ENCODE results near the gene SNAPC3. TPM values are rescaled to one million over a fixed set of nuclear protein-coding genes. Genes with fewer than 3 reads are reported as not detected.

The SNAPC3 gene
- total RNA-seq, 3 donors from 2014 or later = 32.2 to 44.9 (median 44.5) TPM

DNA sequence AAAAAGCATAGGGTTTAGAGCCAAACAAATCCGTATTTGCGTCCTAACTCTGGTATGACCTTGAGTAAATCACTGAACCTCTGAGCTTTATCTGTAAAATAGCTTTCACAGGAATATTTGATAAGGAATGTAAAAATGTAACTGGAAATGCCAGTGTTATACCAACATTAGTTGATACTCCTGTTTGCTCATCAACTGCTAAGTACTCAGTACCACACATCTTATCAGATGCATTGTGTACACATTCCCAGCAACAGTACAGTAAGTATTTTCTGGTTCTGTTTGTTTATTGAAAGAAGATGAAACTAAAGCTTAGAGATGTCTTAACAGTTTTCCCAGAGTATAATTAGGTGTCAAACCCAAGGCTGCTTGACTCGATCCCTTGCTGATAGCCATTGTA lies 21.5 kb downstream of the SNAPC3 start:
- no peak overlapping the region for H3K4me3 ChIP-seq
- no peak for DNase-seq
- H3K9me3 ChIP-seq = no peaks in the 10 kb centered on the region
- intact Hi-C loops (cut with DNase I, micrococcal nuclease) = no loop called here
- TF ChIP-seq, protein P1, sequence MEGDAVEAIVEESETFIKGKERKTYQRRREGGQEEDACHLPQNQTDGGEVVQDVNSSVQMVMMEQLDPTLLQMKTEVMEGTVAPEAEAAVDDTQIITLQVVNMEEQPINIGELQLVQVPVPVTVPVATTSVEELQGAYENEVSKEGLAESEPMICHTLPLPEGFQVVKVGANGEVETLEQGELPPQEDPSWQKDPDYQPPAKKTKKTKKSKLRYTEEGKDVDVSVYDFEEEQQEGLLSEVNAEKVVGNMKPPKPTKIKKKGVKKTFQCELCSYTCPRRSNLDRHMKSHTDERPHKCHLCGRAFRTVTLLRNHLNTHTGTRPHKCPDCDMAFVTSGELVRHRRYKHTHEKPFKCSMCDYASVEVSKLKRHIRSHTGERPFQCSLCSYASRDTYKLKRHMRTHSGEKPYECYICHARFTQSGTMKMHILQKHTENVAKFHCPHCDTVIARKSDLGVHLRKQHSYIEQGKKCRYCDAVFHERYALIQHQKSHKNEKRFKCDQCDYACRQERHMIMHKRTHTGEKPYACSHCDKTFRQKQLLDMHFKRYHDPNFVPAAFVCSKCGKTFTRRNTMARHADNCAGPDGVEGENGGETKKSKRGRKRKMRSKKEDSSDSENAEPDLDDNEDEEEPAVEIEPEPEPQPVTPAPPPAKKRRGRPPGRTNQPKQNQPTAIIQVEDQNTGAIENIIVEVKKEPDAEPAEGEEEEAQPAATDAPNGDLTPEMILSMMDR (IDR thresholded peaks at IDR 0.05) = no peak
- no peak for ATAC-seq
- no peaks in the 10 kb centered on the region for H3K4me1 ChIP-seq (ENCODE audit: low read depth)
- H3K36me3 ChIP-seq (ENCODE audit: low read depth) = peaks cover 21% of the 10 kb centered on the region

DNA sequence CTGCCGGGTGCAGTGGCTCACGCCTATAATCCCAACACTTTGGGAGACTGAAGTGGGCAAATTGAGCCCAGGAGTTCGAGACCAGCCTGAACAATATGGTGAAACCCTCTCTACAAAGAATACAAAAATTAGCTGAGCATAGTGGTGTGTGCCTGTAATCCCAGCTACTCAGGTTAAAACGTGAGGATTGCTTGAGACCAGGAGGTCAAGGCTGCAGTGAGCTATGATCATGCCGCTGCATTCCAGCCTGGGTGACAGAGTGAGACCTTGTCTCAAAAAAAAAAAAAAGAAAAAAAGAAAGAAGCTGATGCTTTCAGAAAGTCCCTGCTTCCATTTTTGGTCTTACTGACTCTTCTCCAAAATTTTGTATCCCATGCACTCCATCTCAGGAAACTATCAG lies 31.3 kb downstream of the SNAPC3 start:
- no peaks in the 10 kb centered on the region for H3K4me1 ChIP-seq (ENCODE audit: low read depth)
- no peak for ATAC-seq
- TF ChIP-seq, protein P1 (IDR thresholded peaks at IDR 0.05) = no peak
- no peak overlapping the region for H3K4me3 ChIP-seq
- H3K9me3 ChIP-seq = no peaks in the 10 kb centered on the region
- peaks cover under 1% of the 10 kb centered on the region for H3K36me3 ChIP-seq (ENCODE audit: low read depth)
- intact Hi-C loops (cut with DNase I, micrococcal nuclease) = no loop called here
- no peak for DNase-seq

DNA sequence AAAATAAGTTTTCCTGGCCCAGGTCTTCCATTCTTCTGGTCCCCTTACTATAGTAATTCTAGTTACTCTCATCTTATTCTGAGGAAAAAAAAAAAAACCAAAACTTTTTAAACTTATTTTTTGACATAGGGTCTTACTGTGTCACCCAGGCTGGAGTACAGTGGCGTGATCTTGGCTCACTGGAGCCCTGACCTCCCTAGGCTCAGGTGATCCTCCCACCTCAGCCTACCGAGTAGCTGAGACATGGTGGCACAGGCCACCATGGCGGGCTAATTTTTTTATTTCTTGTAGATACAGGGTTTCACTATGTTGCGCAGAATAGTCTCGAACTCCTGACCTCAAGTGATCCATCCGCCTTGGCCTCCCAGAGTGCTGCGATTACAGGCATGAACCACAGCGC lies 38.4 kb downstream of the SNAPC3 start:
- no peaks in the 10 kb centered on the region for H3K9me3 ChIP-seq
- no peak for ATAC-seq
- TF ChIP-seq, protein P1 (IDR thresholded peaks at IDR 0.05) = no peak
- H3K4me3 ChIP-seq = no peak overlapping the region
- intact Hi-C loops (cut with DNase I, micrococcal nuclease) = no loop called here
- no peak for DNase-seq
- peaks cover 18% of the 10 kb centered on the region for H3K36me3 ChIP-seq (ENCODE audit: low read depth)
- no peaks in the 10 kb centered on the region for H3K4me1 ChIP-seq (ENCODE audit: low read depth)

DNA sequence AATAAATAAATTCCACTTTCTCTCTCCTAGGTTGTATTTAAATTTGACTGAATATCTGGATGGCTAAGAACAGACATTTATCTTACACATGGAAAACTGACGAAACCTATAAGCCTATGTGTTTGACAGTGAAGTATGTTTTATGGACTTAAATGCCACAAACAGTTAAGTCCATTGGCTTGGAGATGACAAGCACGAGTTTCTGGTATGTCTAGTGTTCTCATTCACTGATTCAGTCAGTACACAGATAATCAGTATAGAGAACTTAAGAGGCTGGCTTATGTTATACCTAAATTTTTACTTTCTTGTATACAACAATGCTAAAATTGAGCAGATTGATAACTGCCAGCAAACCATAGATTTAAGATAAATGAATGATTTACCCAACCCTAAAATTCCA lies 38.9 kb downstream of the SNAPC3 start:
- intact Hi-C loops (cut with DNase I, micrococcal nuclease) = no loop called here
- Histone ChIP-seq H3K36me3 (ENCODE audit: low read depth) (peaks cover 18% of the 10 kb centered on the region), H3K4me1 (ENCODE audit: low read depth) (no peaks in the 10 kb centered on the region), H3K4me3 (no peak overlapping the region), H3K9me3 (no peaks in the 10 kb centered on the region)
- TF ChIP-seq, protein P1 (IDR thresholded peaks at IDR 0.05) = no peak
- ATAC-seq (no peak), DNase-seq (no peak)

DNA sequence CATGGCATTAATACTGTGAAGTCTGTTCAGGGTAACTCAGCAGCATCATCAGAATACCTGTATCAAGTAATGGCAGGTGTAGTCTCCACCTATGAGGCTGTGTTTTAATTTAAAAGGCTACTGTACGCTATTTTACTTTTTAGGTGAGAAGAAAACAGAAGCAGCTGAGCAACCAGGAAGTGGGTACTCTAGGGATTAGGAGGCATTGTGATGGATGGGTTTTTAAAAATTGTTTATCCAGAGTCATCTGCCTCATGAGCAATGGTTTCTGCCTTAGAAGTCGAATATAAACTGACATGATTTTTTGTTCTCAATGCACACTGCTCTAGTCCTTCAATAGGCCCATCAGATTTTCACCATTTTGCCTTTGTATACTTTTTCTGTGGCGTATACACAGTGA lies 45.5 kb downstream of the SNAPC3 start:
- H3K4me3 ChIP-seq = no peak overlapping the region
- TF ChIP-seq, protein P1 (IDR thresholded peaks at IDR 0.05) = no peak
- DNase-seq = no peak
- H3K4me1 ChIP-seq (ENCODE audit: low read depth) = no peaks in the 10 kb centered on the region
- no peak for ATAC-seq
- intact Hi-C loops (cut with DNase I, micrococcal nuclease) = no loop called here
- no peaks in the 10 kb centered on the region for H3K36me3 ChIP-seq (ENCODE audit: low read depth)
- H3K9me3 ChIP-seq = no peaks in the 10 kb centered on the region

DNA sequence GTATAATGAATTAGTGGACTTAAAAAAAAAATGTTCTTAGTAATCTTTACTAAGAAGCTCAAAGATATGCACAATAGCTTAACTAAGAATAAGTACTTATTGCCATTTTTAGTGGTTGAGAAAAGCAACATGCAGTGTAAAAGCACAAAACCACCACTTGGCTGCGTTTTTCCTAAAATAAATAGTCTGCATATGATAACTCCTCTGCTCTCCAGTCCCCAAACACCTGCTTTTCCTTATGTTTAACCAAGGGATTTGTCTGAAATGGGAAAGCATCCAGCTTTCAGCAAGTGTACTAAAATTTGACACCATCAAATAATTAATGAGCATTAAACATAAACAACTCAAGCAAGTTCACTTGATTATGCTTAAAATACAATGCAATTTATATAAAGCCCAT lies 46.7 kb downstream of the SNAPC3 start:
- H3K4me1 ChIP-seq (ENCODE audit: low read depth) = no peaks in the 10 kb centered on the region
- H3K36me3 ChIP-seq (ENCODE audit: low read depth) = no peaks in the 10 kb centered on the region
- DNase-seq (no peak), ATAC-seq (no peak)
- H3K4me3 ChIP-seq = no peak overlapping the region
- no peaks in the 10 kb centered on the region for H3K9me3 ChIP-seq
- intact Hi-C loops (cut with DNase I, micrococcal nuclease) = no loop called here
- TF ChIP-seq, protein P1 (IDR thresholded peaks at IDR 0.05) = no peak
